Bronchial epithelial cell (primary cell): ENCODE data around the gene APAF1. TPM values are rescaled to one million over a fixed set of nuclear protein-coding genes. Genes with fewer than 3 reads are reported as not detected.

Experiments used
- DNase-seq: peaks from one replicate; pipeline ENCODE4 v3.0.0-alpha.2; 2010; ENCODE audit warnings: low read depth
- FAIRE-seq: peaks from 2 replicates; lab custom pipeline; 2011; peaks lifted over from hg19 to GRCh38; lab: Jason Lieb, UNC
- H3K27me3 ChIP-seq: 2 replicates; pipeline ENCODE4 v1.5.1; 2011; ENCODE audit warnings: low read length; ENCODE audit not compliant: control insufficient read depth, insufficient read depth
- H3K36me3 ChIP-seq: 2 replicates; pipeline ENCODE4 v1.5.1; 2011; ENCODE audit warnings: low read length; ENCODE audit not compliant: control insufficient read depth, insufficient read depth
- H3K4me3 ChIP-seq: 2 replicates; pipeline ENCODE4 v1.5.1; 2011; ENCODE audit warnings: mild to moderate bottlenecking, low read depth, low read length, control low read depth
- CTCF ChIP-seq: IDR thresholded peaks from 2 replicates; pipeline ENCODE4 v1.5.1; 2011; ENCODE audit warnings: mild to moderate bottlenecking, moderate library complexity, low read length, control low read depth, inconsistent platforms; ENCODE audit not compliant: insufficient read depth, severe bottlenecking
- total RNA-seq: library from RNA; depleted of rRNA; stranded (reverse); fragments of >200 nt; gene quantifications from 2 replicates; pipeline ENCODE4 v1.2.1, GENCODE V29; 2014

APAF1 gene
- total RNA-seq, 1 donor from 2014 or later, result 12.4 TPM

DNA sequence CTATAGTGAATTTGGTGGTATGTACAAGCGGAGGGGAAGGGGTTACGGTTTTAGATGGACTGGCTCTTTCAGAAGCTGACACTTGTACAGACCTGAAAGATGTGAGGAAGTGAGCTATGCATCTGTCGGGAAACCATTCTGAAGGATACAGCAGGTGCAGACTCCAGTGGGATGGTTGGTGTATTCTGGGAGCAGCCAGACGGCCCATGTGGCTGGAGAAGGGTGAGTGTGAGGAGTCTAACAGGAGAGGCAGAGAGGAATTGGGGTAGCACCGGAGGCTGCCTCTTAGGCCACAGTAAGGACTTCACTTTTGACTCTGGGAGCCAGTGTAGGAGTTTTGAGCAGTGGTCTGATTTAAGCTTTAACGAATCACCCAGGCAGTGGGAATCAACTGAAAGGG is 90.7 kb downstream of the APAF1 start:
- TF ChIP-seq CTCF, result no peak
- Histone ChIP-seq H3K4me3 (no peak overlapping the region), H3K36me3 (peaks cover 1% of the 10 kb centered on the region), H3K27me3 (no peaks in the 10 kb centered on the region)
- no peak for FAIRE-seq
- no peak for DNase-seq

DNA sequence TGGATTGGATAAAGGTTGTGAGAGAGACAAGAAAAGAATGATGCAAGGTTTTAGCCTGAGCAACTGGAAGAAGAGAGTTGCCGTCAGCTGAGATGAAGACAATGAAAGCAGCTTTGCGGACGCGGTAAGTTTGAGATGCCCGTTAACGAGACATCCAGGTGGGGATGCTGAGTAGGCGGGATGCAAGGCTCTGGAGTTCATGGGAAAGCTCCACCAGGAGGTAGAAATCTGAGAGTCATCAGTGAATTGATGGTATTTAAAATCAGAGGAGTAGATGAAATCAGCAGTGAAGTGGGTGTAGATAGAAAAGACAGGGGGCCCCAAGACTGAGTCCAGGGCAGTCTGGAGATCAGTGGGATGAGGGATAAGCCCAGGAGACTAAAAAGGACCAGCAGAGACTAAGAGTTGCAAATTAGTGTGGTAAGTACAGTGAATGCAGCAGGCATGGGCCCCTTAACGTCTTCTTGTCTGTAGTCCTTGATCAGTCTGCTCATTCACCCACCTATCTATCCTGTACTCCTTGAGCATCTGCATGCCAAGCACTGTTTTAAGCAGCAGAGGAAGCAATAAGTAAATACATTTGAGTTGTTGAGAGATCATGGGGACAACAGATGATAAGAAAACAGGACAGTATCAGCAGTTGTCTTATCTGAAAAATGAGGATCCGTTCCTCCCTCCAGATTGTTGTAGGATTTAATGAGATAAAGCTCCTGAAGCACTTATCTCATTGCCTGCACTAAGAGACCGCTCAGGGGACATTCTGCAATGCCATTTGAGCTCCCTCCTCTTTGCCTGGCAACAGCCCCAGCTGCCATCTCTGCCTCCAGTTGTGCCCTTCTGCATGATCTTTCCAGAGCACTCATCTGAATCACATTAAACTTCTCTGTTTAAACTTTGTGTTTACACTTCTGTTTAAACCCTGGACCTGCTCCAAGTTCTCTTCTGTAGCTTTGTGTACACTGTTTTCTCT is 91.5 kb downstream of the APAF1 start:
- Histone ChIP-seq H3K27me3 (no peaks in the 10 kb centered on the region), H3K4me3 (no peak overlapping the region), H3K36me3 (peaks cover 1% of the 10 kb centered on the region)
- DNase-seq (no peak), FAIRE-seq (no peak)
- no peak for TF ChIP-seq CTCF

DNA sequence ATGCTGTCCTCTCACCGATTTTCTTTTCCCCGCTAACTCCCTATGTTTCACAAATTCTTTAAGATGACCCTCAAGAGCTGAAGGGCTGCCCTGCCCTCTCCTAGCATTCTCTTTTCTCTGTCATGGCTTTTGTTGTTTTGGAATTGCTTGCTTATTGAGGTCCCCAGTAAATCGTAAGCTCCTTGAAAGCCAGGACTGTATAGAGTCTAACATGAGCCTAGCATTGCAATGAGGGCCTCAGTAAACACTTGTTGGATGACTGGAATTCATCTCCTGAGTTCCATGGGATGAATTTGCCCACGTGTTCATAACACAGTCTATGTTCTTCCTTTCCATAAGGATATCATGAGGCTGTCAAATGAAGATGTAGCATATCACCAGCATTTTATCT is 92.2 kb downstream of the APAF1 start:
- no peak overlapping the region for H3K4me3 ChIP-seq
- FAIRE-seq, result no peak
- H3K27me3 ChIP-seq, result no peaks in the 10 kb centered on the region
- no peak for DNase-seq
- no peaks in the 10 kb centered on the region for H3K36me3 ChIP-seq
- no peak for TF ChIP-seq CTCF

GRCh38 chr12:98738002-98738401 is 92.9 kb downstream of the APAF1 start:
- TF ChIP-seq CTCF, result no peak
- Histone ChIP-seq H3K27me3 (no peaks in the 10 kb centered on the region), H3K4me3 (no peak overlapping the region), H3K36me3 (no peaks in the 10 kb centered on the region)
- DNase-seq, result no peak
- FAIRE-seq, result no peak

DNA sequence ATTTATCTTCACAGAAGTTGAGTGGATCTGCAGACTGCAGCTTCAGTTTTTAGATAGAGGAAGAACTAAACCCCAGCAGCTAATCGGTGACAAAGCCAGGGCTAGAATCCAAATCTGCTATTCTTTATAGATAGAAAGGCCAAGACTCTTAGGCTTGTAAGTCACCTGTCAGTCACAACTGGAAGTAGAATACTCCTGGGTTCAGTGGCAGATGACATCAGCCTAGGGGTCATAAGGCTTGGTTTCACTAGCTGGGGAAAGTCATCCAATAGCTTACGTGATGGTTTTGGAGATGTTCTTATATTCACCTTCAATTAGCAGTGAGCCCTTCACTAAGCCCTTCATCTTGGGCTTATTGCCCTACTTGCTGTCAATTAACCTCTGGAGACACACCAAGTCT is 93.4 kb downstream of the APAF1 start:
- TF ChIP-seq CTCF, result no peak
- H3K4me3 ChIP-seq, result no peak overlapping the region
- DNase-seq (no peak), FAIRE-seq (no peak)
- no peaks in the 10 kb centered on the region for H3K36me3 ChIP-seq
- no peaks in the 10 kb centered on the region for H3K27me3 ChIP-seq
